Ectodermal cell (in vitro differentiated cells): Measurements from ENCODE around the gene DRD4.

Experiments used
- H3K27ac ChIP-seq: 2 replicates; pipeline ENCODE4 v1.7.0; 2013; ENCODE audit warnings: mild to moderate bottlenecking, low read depth, low read length; ENCODE audit not compliant: insufficient read depth, poor library complexity, severe bottlenecking
- H3K27me3 ChIP-seq: 2 replicates; pipeline ENCODE4 v1.7.0; 2013; ENCODE audit warnings: mild to moderate bottlenecking, low read length; ENCODE audit not compliant: insufficient read depth, control insufficient read depth, poor library complexity, severe bottlenecking
- H3K36me3 ChIP-seq: one replicate; pipeline ENCODE4 v1.7.0; 2013; ENCODE audit warnings: low read length; ENCODE audit not compliant: control insufficient read depth, insufficient read depth
- H3K4me1 ChIP-seq: one replicate; pipeline ENCODE4 v1.7.0; 2013; ENCODE audit warnings: low read length; ENCODE audit not compliant: control insufficient read depth, insufficient read depth
- H3K4me3 ChIP-seq: 2 replicates; pipeline ENCODE4 v1.7.0; 2013; ENCODE audit warnings: low read depth, low read length, control low read depth; ENCODE audit not compliant: insufficient read depth
- H3K9me3 ChIP-seq: 2 replicates; pipeline ENCODE4 v1.7.0; 2013; ENCODE audit warnings: mild to moderate bottlenecking, low read length, moderate library complexity; ENCODE audit not compliant: control insufficient read depth
- WGBS, 2 experiments: methylation state at CpG; one replicate each; pipeline ENCODE4 v1.1.7; 2013; ENCODE audit warnings: missing lambda C conversion rate in 2 of 2; 5-methylcytosine and 5-hydroxymethylcytosine counted together

DRD4 gene

DNA sequence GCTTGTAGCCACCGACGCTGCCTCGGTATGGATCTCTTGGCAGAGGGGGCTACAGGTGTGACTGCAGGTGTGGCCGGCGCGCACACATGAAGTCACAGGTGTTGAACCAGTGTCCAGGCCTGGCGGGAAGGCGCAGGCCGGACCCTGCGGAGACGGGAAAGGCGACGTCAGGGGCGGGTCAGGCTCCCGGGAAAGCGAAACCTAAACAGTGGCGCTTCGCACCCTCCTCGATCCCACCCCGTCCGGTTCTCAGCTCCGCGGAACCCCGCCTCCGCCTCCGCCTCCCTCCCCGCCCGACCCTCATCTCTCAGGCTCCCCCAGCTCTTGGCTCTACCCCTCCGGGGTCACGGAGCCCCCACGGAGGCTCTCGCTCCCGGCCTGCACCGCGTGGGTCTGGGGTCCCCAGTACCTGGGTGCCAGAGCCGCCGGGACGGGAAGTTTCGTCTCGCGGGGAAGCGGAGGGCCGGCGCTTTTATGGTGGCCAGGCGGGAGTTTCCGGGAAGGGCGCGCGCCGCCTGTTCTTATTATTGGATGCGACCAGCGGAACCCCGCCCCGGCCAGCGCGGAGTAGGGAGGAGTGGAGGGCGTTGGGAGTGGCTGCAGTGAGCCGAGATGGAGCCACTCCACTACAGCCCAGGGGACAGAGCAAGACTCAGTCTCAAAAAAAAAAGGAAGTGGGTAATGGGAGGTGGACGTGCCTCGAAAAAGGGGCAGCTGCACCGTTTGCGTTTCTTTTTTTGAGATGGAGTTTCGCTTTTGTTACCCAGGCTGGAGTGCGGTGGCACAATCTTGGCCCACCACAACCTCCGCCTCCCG lies 21.4 kb upstream of the DRD4 start, which contains the start of gene IRF7:
IRF7 (minus strand) TSS at position 447 of the 816 bp plus-strand sequence. CDS start 586 bp downstream, outside the sequence.
- H3K27ac ChIP-seq: peak within 1 kb of the TSS; percentile 83
- H3K4me1 ChIP-seq: peaks cover 7% of the 10 kb centered on the region
- no peaks in the 10 kb centered on the region for H3K9me3 ChIP-seq
- 12% methylated on average over 66 of the region's 66 CpGs for WGBS, 2 experiments
- no peaks in the 10 kb centered on the region for H3K36me3 ChIP-seq
- no peaks in the 10 kb centered on the region for H3K27me3 ChIP-seq
- H3K4me3 ChIP-seq: peak within 1 kb of the TSS; percentile 67

DNA sequence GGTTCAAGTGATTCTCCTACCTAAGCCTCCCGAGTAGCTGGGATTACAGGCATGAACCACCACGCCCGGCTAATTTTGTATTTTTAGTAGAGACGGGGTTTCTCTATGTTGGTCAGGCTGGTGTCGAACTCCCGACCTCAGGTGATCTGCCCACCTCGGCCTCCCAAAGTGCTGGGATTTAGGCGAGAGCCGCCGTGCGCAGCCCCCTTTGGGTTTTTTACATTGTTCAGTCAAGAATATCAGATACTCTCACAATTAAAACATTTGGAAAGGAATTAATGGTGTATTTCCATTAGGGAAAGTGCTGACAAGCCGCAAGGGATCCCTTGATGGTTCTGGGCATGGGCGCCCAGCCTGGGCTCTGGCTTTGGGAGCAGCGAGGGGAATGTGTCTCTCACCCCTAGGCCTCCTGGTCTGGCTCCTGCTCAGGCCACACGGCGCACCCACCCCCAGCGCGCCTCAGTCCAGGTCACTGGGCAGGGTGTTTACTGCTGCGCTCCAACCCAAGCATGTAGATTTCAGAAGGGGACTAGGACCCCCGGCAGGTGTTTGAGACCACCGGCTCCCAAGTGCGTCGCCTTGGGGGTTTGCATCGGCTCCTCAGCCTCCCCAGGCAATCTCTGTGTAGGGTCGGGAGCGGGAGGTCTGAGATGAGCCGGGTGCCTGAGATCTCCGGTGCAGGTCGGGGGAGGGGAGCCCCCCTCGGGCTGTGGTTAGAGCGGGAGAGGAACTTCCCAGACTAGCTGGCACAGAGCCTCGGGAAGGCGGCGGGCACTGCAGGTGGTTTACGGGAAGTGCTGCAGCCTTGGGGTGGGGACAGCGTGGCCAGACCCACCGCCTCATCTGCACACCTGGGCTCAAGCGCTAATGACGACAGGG lies 20.5 kb upstream of the DRD4 start:
- Histone ChIP-seq H3K27ac (no peak overlapping the region), H3K9me3 (no peaks in the 10 kb centered on the region), H3K4me3 (no peak overlapping the region), H3K4me1 (peaks cover 7% of the 10 kb centered on the region), H3K27me3 (no peaks in the 10 kb centered on the region), H3K36me3 (no peaks in the 10 kb centered on the region)
- WGBS, 2 experiments: 93 to 94% methylated on average over 36 to 39 of the region's 39 CpGs

DNA sequence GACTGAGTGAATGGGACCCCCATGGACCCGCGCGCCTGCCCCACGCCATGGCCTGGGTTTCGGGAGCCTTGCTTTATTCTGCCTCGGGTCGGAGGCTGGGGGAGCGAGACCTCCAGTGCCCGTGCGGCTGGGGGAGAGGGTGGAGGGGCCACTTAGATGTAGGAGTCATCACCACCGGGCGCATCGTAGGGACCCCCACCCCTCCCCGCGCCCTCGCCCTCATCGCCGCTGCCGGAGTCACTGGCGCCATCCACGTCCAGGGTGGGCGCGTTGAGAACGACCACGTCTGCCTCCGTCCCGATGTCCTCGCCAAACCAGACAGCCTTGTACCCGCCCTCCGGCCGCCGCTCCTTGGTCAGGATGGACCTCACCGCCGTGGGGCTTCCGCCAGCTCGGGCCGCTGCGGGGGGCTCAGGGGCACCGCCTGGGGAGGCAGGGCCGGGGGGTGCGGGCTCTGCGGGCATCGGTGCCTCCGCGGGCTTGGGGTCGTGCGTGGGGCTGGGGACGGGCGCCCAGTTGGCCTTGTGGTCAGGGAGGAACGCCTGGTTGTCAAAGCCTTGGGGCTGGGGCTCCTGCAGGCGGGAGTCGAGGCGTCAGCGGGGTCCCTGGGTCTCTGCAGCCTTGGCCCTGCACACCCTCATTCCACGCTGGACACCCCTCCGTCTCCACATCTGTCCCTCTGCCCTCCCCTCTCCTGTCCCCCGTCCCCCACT lies 19.7 kb upstream of the DRD4 start:
- Histone ChIP-seq H3K27ac (no peak overlapping the region), H3K27me3 (no peaks in the 10 kb centered on the region), H3K36me3 (no peaks in the 10 kb centered on the region), H3K4me1 (peaks cover 7% of the 10 kb centered on the region), H3K9me3 (no peaks in the 10 kb centered on the region), H3K4me3 (no peak overlapping the region)
- 95 to 96% methylated on average over 57 of the region's 57 CpGs for WGBS, 2 experiments

DNA sequence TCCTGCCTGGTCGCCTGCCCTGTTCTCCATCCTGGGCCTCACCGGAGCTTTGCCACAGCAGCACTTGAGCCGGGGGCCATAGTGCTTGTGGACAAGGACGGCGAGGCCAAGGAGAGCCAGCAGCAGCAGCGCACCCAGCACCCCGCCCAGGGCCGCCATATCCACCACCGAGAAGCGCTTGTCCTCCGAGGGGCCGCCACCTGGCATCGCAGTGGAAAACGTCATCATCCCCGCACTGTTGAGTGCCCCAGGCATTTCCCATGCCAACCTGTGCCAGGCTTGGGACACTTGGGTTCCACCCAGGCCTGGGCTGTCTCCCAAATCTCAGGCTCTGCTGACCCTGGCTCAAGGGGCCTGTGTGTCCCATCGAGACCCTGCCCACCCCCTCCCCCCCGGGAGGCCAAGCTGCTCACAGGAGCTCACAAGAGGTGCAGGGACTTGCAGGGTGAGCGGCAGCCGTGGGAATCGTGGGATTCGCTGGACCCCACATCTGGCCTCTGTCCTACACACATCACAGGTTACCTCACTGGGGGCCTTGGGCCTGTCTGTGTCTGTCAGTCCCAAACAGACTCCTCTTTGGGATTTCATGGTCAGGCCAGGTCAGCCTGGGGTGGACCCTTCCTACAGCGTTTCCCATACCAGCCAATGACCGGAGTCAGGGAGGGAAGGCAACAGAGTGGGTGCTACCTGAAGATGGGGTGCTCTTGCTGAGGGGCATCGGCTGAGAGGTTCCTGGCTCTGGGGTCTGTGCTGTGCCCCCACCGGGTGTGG lies 19.0 kb upstream of the DRD4 start:
- WGBS, 2 experiments: 95% methylated on average over 25 of the region's 25 CpGs
- peaks cover 7% of the 10 kb centered on the region for H3K4me1 ChIP-seq
- no peak overlapping the region for H3K4me3 ChIP-seq
- H3K36me3 ChIP-seq: no peaks in the 10 kb centered on the region
- no peak overlapping the region for H3K27ac ChIP-seq
- no peaks in the 10 kb centered on the region for H3K9me3 ChIP-seq
- H3K27me3 ChIP-seq: no peaks in the 10 kb centered on the region

DNA sequence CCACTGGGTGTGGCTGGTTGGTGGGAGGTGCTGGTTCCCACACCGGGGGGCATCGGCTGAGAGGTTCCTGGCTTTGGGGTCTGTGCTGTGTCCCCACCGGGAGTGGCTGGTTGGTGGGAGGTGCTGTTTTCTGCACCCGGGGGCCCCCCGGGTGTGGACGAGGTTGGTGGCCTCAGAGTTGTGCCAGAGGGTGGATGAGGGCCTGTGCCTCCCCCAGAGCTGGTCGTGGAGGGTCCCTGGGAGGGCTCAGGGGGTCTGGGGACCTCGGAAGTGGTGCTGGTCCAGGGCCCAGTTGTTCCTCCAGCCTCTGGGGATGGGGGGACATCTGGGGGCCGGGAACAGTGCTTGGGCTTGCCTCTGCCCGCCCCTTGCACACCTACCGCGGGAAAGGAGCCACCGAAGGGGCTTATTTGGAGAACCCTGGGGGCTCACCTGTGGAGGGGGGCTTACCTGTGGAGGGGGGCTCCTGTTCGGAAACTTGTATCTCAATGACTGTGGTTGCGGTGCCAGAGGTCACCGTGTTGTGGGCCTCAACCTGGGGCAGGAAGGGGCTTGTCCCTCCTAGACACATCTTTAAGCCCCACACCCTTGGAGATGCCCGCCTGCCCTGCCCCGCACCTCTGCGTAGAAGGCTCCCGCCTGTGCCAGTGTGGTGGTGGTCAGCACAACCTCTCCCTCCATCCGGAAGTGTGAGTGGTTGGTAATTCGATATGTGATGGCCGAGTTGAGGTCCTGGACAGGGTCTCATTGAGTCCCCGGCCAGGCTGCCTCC lies 18.0 kb upstream of the DRD4 start:
- no peaks in the 10 kb centered on the region for H3K27me3 ChIP-seq
- WGBS, 2 experiments: 92 to 94% methylated on average over 24 of the region's 24 CpGs
- no peaks in the 10 kb centered on the region for H3K36me3 ChIP-seq
- no peaks in the 10 kb centered on the region for H3K9me3 ChIP-seq
- H3K4me1 ChIP-seq: peaks cover 7% of the 10 kb centered on the region
- no peak overlapping the region for H3K4me3 ChIP-seq
- H3K27ac ChIP-seq: no peak overlapping the region

DNA sequence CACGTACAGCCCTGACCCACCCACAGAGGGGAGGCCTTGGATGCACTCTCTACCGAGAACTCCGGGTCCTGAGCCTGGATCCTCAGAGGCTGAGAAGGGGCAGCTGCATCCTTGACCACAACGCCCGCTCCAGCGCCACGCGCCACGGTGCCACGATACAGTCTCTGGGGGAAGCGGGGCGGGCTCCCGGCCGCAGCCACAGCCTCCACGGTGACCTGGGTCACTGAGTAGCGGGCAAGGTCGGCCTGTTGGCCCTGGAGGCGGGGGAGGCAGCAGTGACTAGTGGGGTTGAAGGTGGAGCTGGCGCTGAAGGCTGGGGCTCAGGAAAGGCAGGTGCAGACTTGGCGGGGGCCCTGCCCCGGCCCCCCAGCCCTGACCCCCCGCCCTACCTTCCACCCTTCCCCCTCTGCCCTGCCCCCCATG lies 17.4 kb upstream of the DRD4 start:
- Histone ChIP-seq H3K4me3 (no peak overlapping the region), H3K9me3 (no peaks in the 10 kb centered on the region), H3K4me1 (peaks cover 7% of the 10 kb centered on the region), H3K27ac (no peak overlapping the region), H3K36me3 (no peaks in the 10 kb centered on the region), H3K27me3 (no peaks in the 10 kb centered on the region)
- 95 to 96% methylated on average over 19 to 21 of the region's 22 CpGs for WGBS, 2 experiments

DNA sequence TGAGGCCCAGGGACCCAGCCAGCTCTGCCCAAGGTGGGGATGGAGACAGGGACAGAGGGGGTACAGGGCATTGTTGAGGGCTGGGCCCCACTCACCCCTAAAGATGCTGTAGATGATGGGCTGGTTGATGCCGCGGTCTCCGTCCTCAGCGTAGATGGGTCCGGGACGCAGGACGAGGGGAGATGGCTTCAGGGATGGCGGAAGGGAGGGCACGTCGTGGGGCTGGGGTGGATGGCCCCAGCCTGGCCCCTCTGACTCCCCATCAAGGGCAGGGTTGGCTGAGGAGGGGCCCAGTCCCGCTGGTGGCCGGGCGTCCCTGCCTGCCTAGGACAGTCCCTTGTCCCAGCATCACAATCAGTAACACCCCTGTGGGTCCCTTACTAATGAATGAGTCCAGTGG lies 16.9 kb upstream of the DRD4 start:
- Histone ChIP-seq H3K27me3 (no peaks in the 10 kb centered on the region), H3K4me1 (peaks cover 3% of the 10 kb centered on the region), H3K36me3 (no peaks in the 10 kb centered on the region), H3K9me3 (no peaks in the 10 kb centered on the region), H3K27ac (no peak overlapping the region), H3K4me3 (no peak overlapping the region)
- WGBS, 2 experiments: 96 to 97% methylated on average over 13 of the region's 13 CpGs

DNA sequence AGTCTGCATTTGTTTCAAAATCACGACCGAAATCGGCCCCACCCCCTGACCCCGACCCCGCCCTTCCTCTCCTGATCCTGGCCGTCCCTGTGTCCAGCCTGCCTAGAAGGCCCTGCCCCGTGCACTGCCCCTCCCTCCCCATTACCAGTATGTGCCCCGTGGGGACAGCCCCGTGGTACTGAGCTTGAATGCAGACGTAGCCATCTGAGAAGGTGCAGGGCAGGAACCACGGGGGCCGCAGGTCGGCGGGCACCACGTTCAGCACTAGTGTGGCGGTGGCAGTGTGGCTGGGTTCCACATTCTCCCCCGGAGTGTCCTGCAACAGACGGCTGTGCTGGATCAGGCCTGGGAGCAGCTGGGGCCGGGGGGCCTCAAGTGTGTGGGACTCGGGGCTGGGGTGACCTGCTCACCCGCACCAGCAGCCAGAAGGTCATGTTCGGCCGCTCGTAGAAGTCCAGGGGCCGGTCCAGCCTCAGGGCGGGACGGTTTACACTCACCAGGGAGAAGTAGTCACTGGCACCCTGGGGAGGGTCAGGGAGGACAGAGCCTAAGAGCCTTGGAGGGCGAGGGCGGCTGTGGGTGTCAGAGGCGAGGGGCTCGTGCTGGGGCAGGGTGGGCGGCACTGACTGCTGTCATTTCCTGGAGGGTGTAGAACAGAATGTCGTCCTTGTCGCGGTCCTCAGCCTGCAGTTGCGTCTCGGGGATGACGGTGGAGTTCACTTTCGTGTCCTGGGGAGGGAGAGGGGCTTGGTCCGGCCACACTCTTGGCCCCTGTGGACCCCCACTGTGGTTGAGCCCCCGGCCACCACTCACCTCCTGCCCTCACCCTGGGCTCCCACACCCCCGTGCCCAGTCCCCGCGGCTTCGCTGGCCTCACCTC lies 15.9 kb upstream of the DRD4 start:
- H3K4me1 ChIP-seq: no peaks in the 10 kb centered on the region
- H3K9me3 ChIP-seq: no peaks in the 10 kb centered on the region
- H3K27me3 ChIP-seq: peaks cover 5% of the 10 kb centered on the region
- no peak overlapping the region for H3K27ac ChIP-seq
- no peaks in the 10 kb centered on the region for H3K36me3 ChIP-seq
- WGBS, 2 experiments: 89 to 91% methylated on average over 45 of the region's 45 CpGs
- H3K4me3 ChIP-seq: no peak overlapping the region
